HepG2 (cell line): Measurements from ENCODE around the gene ACTA2.

Experiments used
- BHLHE40 ChIP-seq: IDR thresholded peaks from 2 replicates; pipeline ENCODE4 v1.6.1; 2011; ENCODE audit warnings: low read length, improper control_type of control experiment
- KAT7 ChIP-seq: IDR thresholded peaks from 2 replicates; pipeline ENCODE4 v1.6.1; 2018; ENCODE audit warnings: borderline replicate concordance, missing compliant biosample characterization
- MED8 ChIP-seq: sonication (generic); formaldehyde crosslinking; IDR thresholded peaks from 2 replicates; pipeline ENCODE4 v1.8.1; 2023; ENCODE audit warnings: mild to moderate bottlenecking, missing genetic modification reagents; ENCODE audit not compliant: insufficient replicate concordance
- PAX8 ChIP-seq: sonication (generic); formaldehyde crosslinking; IDR thresholded peaks from 2 replicates; pipeline ENCODE4 v1.8.0; 2022; ENCODE audit warnings: mild to moderate bottlenecking, missing genetic modification reagents, borderline replicate concordance
- RFX5 ChIP-seq: IDR thresholded peaks from 2 replicates; pipeline ENCODE4 v1.6.1; 2011; ENCODE audit warnings: low read depth, low read length, improper control_type of control experiment
- SOX6 ChIP-seq, 2 experiments: fragments of 450-650 bp in 1 of 2; sonication (generic) in 1 of 2; formaldehyde crosslinking in 1 of 2; IDR thresholded peaks; 2 replicates each; pipeline versions ENCODE4 v1.4.0 to v1.6.1; 2017 to 2020; ENCODE audit warnings: antibody characterized with exemption in 1 of 2, mild to moderate bottlenecking in 1 of 2, missing genetic modification reagents in 1 of 2
- ZBTB21 ChIP-seq: sonication (generic); formaldehyde crosslinking; IDR thresholded peaks from 2 replicates; pipeline ENCODE4 v1.4.0; 2020; ENCODE audit warnings: missing genetic modification reagents
- ZNF780A ChIP-seq: sonication (generic); formaldehyde crosslinking; IDR thresholded peaks from 2 replicates; pipeline ENCODE4 v1.8.0; 2022; ENCODE audit warnings: mild to moderate bottlenecking, missing genetic modification reagents, moderate library complexity
- TF ChIP-seq, protein P1 (sequence below), 2 experiments: fragments of 450-650 bp in 1 of 2; sonication (generic) in 1 of 2; formaldehyde crosslinking; IDR thresholded peaks; 2 replicates each; pipeline versions ENCODE4 v1.5.0 to v1.8.0; 2020 to 2022; ENCODE audit warnings: mild to moderate bottlenecking in 1 of 2, missing genetic modification reagents in 1 of 2
- TF ChIP-seq, protein P2 (sequence below): IDR thresholded peaks from 2 replicates; pipeline ENCODE4 v1.6.1; 2016
- TF ChIP-seq, protein P3 (sequence below): sonication (generic); formaldehyde crosslinking; IDR thresholded peaks from 2 replicates; pipeline ENCODE4 v1.4.0; 2020; ENCODE audit warnings: missing genetic modification reagents

DNA sequence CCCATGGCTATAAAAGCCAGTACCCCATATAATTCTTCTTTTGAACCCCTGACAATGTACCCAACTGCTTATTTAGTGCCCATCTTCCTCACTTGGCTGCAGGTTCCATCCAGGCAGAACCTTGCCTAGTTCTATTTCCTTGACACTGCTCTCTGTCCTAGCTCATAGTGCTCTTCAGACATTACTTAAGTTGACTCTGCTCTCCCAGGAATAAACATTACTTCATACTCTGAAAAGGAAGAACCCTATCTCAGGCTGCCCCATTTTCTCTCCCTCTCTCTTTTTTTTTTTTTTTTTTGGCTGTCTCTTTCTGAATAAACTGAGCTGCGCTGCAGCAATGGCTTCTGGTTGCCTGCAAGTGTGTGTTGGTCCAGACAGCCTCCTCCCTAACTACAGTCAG lies 21.0 kb downstream of the ACTA2 start:
- TF ChIP-seq, protein P1, sequence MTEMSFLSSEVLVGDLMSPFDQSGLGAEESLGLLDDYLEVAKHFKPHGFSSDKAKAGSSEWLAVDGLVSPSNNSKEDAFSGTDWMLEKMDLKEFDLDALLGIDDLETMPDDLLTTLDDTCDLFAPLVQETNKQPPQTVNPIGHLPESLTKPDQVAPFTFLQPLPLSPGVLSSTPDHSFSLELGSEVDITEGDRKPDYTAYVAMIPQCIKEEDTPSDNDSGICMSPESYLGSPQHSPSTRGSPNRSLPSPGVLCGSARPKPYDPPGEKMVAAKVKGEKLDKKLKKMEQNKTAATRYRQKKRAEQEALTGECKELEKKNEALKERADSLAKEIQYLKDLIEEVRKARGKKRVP (CRISPR knock-in tag; IDR thresholded peaks at IDR 0.05): no peak
- TF ChIP-seq PAX8 (CRISPR knock-in tag) (no peak), SOX6 (IDR thresholded peaks at IDR 0.05) (no peak), SOX6 (CRISPR knock-in tag; IDR thresholded peaks at IDR 0.05) (no peak), MED8 (CRISPR knock-in tag) (no peak), KAT7 (CRISPR knock-in tag) (no peak), ZBTB21 (no peak), BHLHE40 (no peak), ZNF780A (CRISPR knock-in tag) (no peak), RFX5 (no peak)
- TF ChIP-seq, protein P2, sequence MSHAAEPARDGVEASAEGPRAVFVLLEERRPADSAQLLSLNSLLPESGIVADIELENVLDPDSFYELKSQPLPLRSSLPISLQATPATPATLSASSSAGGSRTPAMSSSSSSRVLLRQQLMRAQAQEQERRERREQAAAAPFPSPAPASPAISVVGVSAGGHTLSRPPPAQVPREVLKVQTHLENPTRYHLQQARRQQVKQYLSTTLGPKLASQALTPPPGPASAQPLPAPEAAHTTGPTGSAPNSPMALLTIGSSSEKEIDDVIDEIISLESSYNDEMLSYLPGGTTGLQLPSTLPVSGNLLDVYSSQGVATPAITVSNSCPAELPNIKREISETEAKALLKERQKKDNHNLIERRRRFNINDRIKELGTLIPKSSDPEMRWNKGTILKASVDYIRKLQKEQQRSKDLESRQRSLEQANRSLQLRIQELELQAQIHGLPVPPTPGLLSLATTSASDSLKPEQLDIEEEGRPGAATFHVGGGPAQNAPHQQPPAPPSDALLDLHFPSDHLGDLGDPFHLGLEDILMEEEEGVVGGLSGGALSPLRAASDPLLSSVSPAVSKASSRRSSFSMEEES: no peak
- TF ChIP-seq, protein P3, sequence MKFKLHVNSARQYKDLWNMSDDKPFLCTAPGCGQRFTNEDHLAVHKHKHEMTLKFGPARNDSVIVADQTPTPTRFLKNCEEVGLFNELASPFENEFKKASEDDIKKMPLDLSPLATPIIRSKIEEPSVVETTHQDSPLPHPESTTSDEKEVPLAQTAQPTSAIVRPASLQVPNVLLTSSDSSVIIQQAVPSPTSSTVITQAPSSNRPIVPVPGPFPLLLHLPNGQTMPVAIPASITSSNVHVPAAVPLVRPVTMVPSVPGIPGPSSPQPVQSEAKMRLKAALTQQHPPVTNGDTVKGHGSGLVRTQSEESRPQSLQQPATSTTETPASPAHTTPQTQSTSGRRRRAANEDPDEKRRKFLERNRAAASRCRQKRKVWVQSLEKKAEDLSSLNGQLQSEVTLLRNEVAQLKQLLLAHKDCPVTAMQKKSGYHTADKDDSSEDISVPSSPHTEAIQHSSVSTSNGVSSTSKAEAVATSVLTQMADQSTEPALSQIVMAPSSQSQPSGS (CRISPR knock-in tag): no peak
